Measurements from ENCODE around the gene FMNL2.

FMNL2 gene

GRCh38 chr2:152468899-152469692 lies 134.1 kb downstream of the FMNL2 start:
- Histone ChIP-seq H3K9me3 (ENCODE audit: insufficient read depth, low read length) (no peaks in the 10 kb centered on the region), H2AFZ (ENCODE audit: low read depth, low read length, severe bottlenecking) (no peak overlapping the region), H3K79me2 (ENCODE audit: insufficient read depth, low read length) (no peaks in the 10 kb centered on the region), H3K36me3 (ENCODE audit: low read length) (no peaks in the 10 kb centered on the region), H3K4me3 (ENCODE audit: insufficient read depth, low read length, poor library complexity, severe bottlenecking) (no peak overlapping the region), H4K20me1 (ENCODE audit: low read depth, low read length) (no peaks in the 10 kb centered on the region), H3K4me2 (ENCODE audit: low read depth, low read length, poor library complexity, severe bottlenecking) (no peak overlapping the region), H3K9ac (ENCODE audit: low read length) (no peak overlapping the region), H3K27ac (ENCODE audit: low read depth, low read length) (no peak overlapping the region), H3K9me2 (replicated peaks; ENCODE audit: insufficient read depth, low read length) (no peaks in the 10 kb centered on the region), H3K27me3 (ENCODE audit: low read length) (no peaks in the 10 kb centered on the region), H3F3A (ENCODE audit: insufficient read depth) (no peaks in the 10 kb centered on the region)
- no peak for TF ChIP-seq EZH2phosphoT487 (conservative IDR thresholded peaks at IDR 0.05; ENCODE audit: low read length)
- no peak for TF ChIP-seq CTCF (IDR thresholded peaks at IDR 0.05; ENCODE audit: insufficient read depth, low read length, poor library complexity, severe bottlenecking)

GRCh38 chr2:152470861-152471854 lies 136.2 kb downstream of the FMNL2 start:
- no peaks in the 10 kb centered on the region for H3K79me2 ChIP-seq (ENCODE audit: insufficient read depth, low read length)

GRCh38 chr2:152472481-152472887 lies 137.5 kb downstream of the FMNL2 start:
- Histone ChIP-seq H2AFZ (ENCODE audit: low read depth, low read length, severe bottlenecking) (no peak overlapping the region), H3K9me3 (ENCODE audit: insufficient read depth, low read length) (no peaks in the 10 kb centered on the region), H3K9me2 (replicated peaks; ENCODE audit: insufficient read depth, low read length) (no peaks in the 10 kb centered on the region), H3K27me3 (ENCODE audit: low read length) (no peaks in the 10 kb centered on the region), H3K79me2 (ENCODE audit: insufficient read depth, low read length) (no peaks in the 10 kb centered on the region), H4K20me1 (ENCODE audit: low read depth, low read length) (no peaks in the 10 kb centered on the region), H3K27ac (ENCODE audit: low read depth, low read length) (no peak overlapping the region), H3K4me3 (ENCODE audit: insufficient read depth, low read length, poor library complexity, severe bottlenecking) (no peak overlapping the region), H3K36me3 (ENCODE audit: low read length) (no peaks in the 10 kb centered on the region), H3K4me2 (ENCODE audit: low read depth, low read length, poor library complexity, severe bottlenecking) (no peak overlapping the region), H3F3A (ENCODE audit: insufficient read depth) (no peaks in the 10 kb centered on the region), H3K9ac (ENCODE audit: low read length) (no peak overlapping the region)
- TF ChIP-seq CTCF (IDR thresholded peaks at IDR 0.05; ENCODE audit: insufficient read depth, low read length, poor library complexity, severe bottlenecking) (no peak), EZH2phosphoT487 (conservative IDR thresholded peaks at IDR 0.05; ENCODE audit: low read length) (no peak)

More at GRCh38 chr2:152470861-152471854, 136.2 kb downstream of the FMNL2 start:
- no peaks in the 10 kb centered on the region for H3K9me2 ChIP-seq (replicated peaks; ENCODE audit: insufficient read depth, low read length)
- no peak overlapping the region for H3K4me2 ChIP-seq (ENCODE audit: low read depth, low read length, poor library complexity, severe bottlenecking)
- H3K9ac ChIP-seq (ENCODE audit: low read length), result no peak overlapping the region
- no peaks in the 10 kb centered on the region for H3K36me3 ChIP-seq (ENCODE audit: low read length)
- H3K27ac ChIP-seq (ENCODE audit: low read depth, low read length), result no peak overlapping the region
- TF ChIP-seq EZH2phosphoT487 (conservative IDR thresholded peaks at IDR 0.05; ENCODE audit: low read length) (no peak), CTCF (IDR thresholded peaks at IDR 0.05; ENCODE audit: insufficient read depth, low read length, poor library complexity, severe bottlenecking) (no peak)
- H3F3A ChIP-seq (ENCODE audit: insufficient read depth), result no peaks in the 10 kb centered on the region
- no peaks in the 10 kb centered on the region for H3K9me3 ChIP-seq (ENCODE audit: insufficient read depth, low read length)
- H4K20me1 ChIP-seq (ENCODE audit: low read depth, low read length), result no peaks in the 10 kb centered on the region
- no peak overlapping the region for H2AFZ ChIP-seq (ENCODE audit: low read depth, low read length, severe bottlenecking)
- no peaks in the 10 kb centered on the region for H3K27me3 ChIP-seq (ENCODE audit: low read length)
- no peak overlapping the region for H3K4me3 ChIP-seq (ENCODE audit: insufficient read depth, low read length, poor library complexity, severe bottlenecking)

All from SU-DHL-6 (cell line).